ENCODE results near the gene SEC16A.
"Not testable (repeated sequence)": the region's sequence is repeated elsewhere in the genome, so short reads cannot be mapped to it uniquely, and the experiment has no call there.

The SEC16A gene

DNA sequence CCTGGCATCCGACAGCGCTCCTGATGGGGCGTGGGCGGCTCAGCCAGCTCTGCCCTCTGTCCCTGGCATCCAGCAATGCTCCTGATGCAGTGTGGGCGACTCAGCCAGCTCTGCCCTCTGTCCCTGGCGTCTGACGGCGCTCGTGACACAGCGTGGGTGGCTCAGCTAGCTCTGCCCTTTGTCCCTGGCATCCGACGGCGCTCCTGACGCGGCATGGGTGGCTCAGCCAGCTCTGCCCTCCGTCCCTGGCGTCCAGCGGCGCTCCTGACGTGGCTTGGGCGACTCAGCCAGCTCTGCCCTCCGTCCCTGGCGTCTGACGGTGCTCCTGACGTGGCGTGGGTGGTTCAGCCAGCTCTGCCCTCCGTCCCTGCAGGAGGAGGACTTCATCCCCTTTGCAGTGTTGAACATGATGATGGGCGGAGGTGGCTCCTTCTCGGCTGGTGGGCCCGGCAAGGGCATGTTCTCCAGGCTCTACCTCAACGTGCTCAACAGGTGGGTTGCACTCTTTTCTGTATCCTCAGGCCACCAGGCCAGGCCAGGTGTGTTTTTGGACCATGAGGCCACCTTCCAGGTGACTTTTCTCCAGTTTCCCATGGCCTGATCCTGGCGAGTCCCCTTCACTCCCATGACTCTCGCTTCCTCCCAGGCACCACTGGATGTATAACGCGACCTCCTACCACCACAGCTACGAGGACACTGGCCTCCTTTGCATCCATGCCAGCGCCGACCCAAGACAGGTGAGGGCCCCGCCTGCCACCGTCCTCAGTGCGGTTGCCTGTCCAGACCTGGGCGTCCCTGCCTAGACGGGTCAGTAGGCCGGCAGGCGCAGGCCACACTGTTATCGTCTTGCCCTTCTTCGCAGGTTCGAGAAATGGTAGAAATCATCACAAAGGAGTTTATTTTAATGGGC is 64.4 kb downstream of the SEC16A start:
- no peak for DNase-seq

DNA sequence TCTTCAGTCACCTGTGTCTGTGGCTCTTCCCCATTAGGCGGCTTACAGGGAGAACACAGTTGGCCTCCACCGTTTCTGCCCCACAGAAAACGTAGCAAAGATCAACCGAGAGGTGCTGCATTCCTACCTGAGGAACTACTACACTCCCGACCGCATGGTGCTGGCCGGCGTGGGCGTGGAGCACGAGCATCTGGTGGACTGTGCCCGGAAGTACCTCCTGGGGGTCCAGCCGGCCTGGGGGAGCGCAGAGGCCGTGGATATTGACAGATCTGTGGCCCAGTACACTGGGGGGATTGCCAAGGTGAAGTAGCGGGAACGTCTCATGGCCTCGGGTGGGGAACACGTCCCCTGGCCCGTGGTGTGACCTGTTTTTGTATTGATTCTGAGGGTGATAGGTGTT is 65.9 kb downstream of the SEC16A start:
- DNase-seq, result no peak

DNA sequence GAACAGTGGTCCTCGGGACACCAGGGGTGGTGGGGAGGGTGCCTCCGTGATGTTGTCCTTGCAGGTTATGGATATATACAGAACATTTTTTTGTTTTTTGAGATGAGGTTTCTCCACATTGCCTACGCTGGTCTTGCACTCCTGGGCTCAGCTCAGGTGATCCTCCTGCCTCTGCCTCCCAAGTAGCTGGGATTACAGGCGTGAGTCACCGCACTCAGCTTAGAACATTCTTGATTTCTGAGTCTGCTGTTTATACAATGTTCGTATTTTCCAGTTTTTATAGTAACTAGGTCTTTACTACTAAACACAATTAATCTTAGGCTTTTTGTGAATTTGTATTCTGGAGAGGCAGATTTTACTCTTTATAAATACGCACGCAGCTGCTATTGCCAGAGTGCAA is 66.4 kb downstream of the SEC16A start:
- DNase-seq, result no peak

DNA sequence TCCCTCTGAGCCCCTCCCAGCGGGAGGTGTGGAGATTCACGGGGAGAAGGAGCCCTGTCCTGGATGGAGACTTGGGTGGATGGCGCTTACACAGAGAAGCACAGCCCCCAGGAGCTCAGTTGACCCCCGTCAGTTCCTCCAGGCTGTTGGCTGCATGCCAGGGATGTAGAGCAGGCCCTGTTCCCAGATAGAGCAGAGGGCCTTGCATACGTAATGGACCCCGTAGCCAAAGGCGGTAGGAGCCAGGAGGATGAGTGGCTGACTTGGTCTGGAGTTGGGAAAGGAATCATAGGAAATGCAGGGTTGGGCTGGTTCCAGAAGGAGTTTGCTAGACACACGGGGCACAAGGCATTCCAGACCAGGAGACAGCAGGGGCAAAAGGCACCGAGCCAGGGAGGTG is 69.9 kb downstream of the SEC16A start:
- no peak for DNase-seq

DNA sequence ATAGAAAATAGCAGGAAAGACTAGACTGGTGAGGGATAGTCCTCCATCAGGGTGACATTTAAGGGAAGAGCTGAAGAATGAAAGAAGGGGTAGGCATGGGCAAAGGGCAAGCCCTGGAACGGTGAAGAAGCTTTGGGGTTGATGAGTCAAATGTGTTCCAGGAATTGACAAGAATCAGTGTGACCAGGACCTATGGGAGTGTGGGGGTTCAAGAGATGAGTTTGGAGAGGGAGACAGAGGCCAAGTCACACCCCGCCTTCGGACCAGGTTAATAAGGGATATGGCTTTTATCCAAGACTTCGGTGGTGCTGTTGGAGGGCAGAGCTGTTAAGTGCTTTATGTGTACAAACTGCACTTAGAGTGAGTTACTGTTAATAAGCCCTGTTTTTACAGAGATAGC is 71.5 kb downstream of the SEC16A start:
- no peak for DNase-seq

DNA sequence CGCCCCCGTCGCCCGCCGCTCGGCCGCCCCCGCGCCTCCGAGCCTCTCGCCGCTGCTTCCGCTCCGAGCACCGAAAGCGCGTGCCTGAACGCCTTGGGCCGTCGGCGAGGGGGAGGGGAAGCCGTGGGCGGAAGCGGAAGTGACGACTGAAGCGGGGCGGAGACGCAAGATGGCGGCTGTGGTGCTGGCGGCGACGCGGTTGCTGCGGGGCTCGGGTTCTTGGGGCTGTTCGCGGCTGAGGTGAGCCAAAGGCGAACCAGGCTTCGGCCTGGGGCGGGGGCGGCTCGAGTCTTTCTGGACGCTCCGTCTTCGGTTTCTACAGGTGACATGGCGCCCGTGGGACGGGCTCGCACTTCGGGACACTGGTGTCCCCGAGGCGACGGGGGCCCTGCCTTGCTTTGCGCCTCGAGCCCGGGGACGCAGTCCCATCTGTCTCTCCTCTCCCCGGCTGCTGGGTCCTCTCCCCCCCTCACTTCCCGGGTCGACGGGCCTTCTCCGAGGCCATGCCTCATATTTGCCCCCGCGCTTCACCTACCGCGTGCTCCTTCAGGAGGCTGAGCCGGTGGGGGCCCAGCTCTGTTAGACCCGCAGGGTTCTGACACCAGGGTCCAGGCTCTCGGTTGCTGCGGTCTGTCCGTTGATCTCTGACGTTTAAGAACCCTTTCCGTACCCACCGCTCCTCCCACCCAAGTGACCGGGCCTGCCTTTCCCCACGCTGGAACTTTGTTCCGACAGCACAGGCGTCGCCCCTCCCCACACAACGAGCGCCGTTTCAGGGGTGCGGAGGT is 72.1 kb downstream of the SEC16A start, which contains the start of the genes ENTR1 and PMPCA:
Gene ENTR1, minus strand, starts transcription at position 115 of the 788 bp plus-strand sequence. CDS start 217 bp downstream, outside the sequence.
Gene PMPCA, plus strand, starts transcription at position 159 of the 788 bp plus-strand sequence. Its CDS starts 11 bp downstream, at position 170.
- no peak for DNase-seq

DNA sequence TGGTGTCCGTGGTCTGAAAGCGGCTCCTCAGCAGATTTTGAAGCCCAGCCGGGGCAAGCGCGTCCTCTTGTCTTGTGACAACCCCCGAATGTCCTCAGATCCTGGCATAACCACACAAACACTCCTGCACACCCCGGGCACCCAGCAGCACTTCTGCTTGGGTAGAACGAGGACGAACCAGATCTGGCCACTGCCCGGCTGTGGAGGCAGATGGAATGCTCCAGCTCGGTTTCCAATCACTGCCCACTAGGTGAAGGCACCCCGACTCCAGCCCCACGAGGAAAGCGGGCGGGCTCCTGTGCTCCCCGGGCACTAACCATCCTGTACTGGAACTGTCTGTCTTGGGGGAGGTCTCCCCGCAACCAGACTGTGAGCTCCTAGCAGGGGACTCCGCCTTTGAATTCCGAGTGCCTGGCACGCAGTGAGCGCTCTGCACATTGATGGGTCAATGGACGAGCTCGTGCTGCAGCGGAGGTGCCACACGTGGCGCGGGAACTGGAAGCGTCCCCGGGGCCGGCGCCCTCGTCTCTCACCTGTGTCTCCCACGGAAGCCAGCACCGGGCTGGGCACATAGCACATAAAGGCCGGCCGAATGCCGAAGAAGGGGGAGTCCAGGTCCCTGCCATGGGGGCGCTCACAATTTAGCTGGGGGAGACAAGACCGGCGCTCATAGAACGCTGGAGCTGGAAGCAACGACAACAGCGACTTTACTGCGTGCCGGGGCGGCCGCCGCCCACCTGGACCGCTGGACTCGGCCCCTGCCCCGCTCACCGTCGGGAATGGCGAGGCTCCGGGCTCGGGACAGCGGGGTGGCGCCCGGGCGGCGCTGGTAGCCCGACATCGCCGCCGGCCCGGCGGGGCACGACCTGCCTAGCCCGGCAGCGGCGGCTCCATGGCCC is 73.0 kb downstream of the SEC16A start:
- no peak for DNase-seq

DNA sequence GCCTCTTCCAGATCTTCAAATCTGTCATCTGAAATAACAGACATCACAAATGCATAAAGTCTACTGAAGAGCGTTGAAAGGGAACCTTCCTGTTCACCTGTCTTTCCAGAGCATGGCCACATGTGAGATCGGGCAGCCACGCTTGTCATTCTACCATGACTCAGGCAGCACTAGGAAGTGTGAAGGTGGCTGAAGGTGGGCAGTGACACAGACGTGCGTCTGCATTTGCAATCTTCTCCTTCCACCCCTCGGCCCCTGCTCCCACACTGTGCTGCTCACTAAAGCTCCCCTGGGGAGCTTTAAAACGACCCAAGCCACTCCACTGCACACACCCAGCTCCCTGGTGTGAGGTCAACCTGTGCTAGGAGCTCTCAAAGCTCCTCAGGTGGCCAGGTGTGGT is 74.9 kb downstream of the SEC16A start:
- DNase-seq, result no peak

DNA sequence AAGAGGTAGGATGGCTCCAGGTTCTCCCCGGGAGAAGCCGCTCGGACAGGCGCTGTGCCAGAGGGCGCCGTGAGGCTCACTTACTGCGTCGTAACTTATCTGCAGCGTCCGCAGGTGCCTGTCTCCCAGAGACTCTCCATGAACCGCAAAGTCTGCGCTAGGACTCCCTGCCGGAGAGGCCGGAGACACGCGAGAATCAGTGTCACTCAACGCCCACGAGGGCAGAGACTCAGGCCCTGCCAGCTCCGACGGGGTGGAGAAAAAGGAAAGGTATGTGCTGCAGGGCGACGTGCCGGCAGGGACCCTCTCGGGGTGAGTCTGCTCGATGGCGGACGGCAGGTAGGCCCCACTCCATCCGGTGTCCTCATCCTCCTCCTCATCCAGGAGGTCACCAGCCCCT is 75.8 kb downstream of the SEC16A start:
- DNase-seq, result not testable (repeated sequence)

DNA sequence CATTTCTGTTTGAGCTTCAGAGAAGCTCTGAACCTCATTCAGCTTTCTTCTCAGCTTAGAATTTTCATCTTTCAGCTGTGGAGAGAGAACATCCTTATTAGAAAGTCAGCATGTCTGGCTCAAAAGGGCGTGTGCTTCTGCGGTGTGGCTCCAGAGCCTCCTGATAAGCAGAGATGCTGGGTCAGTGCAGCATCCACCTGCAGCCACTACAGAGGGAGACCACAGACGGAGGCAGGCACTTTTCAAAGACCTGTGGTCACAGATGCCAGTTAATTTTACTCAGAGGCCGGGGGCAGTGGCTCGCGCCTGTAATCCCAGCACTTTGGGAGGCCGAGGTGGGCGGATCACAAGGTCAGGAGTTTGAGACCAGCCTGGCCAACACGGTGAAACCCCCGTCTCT is 76.9 kb downstream of the SEC16A start:
- not testable (repeated sequence) for DNase-seq

DNA sequence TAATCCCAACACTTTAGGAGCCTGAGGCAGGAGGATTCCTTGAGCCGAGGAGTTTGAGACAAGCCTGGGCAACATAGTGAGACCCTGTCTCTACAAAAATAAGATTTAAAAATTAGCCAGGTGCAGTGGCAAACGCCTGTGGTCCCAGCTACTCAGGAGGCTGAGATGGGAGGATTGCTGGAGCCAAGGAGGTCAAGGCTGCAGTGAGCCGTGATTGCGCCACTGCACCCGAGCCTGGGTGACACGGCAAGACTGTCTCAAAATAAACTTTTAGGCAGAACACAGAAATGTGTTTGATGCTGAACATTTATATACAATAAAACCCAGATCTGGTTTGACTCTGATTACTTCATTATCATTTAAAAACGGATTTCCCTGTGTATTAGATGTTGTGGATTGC is 77.4 kb downstream of the SEC16A start:
- DNase-seq, result no peak

DNA sequence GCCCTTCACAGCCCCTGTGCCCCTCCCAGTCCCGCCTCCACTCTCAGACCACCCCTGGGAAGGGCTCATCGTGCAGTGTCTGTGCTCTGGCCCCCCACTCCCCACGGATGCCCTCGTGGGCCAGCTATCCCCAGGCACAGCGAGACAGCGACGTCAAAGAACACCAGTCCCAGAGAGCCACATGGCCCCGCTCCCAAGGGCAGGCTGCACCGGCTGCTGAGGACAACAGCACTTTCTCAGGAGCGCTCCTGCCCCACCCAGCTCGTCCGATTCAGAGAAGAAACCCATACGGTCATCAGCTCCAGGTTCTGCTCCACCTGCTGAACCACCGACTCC is 78.1 kb downstream of the SEC16A start:
- DNase-seq, result no peak

DNA sequence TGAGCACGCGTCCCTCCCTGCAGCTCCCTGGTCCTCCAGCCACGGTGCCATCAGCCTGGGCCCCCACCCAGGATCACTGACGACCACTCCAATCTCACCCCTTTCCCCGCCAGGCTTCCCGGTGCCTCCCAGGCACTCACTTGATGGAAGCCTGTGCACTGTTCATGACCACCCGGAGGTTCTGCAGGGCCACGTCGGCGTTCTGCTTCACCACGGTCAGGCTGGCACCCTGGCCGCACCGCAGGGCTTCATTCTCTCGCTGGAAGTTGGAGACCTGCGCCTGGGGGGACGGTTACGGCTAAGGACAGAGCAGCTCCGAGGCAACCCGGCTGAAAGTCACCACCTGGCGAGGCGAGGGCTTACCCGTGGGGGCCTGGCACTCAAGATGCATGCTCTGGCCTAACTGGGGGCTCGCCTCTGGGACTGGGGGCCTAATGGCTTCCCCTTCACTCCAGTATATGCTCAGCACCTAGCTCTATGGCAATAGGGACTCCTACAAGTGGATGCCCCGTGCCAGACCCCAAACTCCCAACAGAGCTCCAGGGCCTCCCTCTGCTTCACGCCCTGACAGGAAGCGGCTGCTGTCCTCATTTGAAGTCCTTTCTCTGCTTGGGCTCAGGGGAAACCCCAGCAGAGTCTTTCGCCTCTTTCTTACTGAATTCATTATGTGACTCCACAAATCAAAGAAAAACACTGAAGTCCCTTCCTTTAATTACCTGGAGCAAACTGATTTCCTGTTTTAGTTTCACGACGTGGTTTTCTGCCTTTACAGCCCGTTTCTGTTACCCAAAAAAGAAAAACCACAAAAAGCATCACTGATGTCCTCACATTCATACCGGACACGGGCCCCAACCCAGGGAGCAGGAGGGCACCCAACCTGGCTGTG is 78.7 kb downstream of the SEC16A start:
- no peak for DNase-seq

DNA sequence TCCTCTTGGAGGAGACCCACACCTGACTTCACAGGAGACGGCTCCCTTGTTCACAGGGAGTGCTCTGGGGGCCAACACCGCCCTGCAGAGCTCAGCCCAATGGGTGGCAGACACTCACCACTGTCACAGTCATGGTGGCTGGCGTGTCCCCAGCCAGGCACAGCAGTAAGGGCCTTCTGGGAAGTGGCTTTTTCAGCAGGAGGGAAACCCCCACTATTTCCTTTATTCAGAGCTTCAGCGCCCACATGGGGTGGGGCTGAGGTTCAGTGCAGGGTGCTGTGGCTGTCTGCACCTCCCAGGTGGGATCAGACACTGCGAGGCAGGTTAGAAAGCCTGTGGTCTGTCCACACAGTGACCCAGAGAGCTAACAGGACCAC is 79.3 kb downstream of the SEC16A start:
- DNase-seq, result no peak

DNA sequence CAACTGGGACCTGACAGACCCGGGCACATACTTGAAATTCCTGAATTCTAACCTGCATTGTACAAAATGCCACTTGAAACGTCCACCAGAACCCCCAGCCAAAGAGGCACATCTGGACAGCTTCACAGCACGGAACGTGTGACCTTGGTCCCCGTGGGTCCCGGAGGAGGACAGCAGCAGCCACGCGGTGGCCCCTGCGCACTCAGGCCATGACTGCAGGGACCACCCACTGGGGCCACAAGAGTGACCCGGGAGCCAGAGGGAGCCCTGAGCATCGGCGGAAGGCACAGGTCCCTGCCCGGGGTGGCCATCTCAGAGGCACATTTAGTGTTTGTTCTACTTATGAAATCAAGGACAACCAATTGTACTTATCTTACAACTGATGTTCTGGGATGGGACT is 80.8 kb downstream of the SEC16A start:
- no peak for DNase-seq

DNA sequence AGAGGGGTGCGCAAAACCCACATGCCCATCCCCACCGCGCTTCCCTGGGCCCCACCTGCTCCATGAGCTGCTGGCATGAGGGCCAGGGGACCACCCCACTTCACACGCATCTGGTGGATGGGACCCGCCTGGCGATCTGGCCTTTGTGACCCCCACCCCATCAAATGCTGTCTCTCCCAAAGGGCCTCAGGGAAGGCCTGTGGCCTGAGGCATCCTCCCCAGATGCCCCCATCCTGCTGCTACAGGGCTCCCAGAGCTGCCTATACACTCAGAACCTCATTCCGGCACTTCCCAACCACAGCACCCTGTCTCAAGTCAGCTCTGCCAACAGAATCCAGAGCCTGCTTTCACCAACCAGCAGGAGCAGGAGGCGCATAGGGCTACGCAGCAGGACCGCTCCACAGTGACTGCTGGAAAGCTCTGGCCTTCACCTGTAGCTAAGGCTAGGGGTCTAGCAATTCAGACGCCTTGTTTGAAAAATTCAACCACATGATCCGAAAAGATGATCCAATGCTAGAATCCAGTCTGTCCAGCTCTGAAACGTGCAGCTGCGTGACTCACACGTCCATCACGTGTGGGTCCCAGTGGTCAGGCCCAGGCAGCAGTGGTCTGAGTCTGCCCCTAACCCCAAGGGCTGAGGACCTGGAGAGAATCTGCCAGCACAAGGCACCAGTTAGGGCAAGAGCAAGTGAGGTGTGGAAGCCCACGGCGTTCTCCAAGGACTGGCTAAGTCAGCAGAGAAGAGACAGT is 81.5 kb downstream of the SEC16A start:
- DNase-seq, result no peak

DNA sequence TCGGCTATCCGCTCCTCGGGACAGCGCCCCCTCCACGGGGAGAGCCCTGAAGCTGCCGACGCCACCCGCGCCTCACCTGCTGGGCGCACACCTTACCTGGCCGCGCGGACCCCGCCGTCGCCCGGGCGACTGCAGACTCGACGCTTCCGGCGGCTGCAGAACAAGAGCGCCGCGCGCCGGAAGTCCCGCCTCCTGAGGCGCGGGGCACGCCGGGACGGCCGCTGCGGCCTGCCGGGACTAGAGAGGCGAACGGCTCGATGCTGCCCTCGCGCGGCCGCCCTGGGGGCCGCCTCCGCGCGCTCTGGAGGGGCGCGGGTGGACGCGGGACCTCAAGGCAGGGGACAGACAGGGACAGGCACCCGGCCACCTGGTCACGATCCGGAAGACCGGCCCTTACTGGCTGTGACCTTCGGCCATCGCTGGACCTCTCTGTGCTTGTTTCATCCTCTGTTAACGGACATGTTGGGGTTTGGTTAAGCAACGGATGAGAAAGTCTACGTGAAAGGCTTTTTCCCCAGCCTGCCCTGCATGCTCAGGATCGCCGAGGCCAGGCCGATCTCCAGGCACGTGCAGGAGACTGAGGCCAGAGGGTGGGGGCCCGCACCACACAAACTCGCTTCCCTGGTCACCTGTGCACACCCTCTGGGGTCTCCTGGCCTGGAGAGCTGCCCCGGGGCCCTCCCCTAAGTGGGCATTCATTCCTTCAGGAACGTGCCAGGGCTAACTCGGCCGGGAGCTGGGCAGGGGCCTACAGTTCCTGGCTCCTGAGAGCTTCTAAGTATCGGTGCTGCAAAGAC is 82.6 kb downstream of the SEC16A start, which contains the start of gene SNAPC4:
Gene SNAPC4, minus strand, starts transcription at position 133 of the 797 bp plus-strand sequence. CDS start 1,742 bp downstream, outside the sequence.
- peak; percentile 45 for DNase-seq

DNA sequence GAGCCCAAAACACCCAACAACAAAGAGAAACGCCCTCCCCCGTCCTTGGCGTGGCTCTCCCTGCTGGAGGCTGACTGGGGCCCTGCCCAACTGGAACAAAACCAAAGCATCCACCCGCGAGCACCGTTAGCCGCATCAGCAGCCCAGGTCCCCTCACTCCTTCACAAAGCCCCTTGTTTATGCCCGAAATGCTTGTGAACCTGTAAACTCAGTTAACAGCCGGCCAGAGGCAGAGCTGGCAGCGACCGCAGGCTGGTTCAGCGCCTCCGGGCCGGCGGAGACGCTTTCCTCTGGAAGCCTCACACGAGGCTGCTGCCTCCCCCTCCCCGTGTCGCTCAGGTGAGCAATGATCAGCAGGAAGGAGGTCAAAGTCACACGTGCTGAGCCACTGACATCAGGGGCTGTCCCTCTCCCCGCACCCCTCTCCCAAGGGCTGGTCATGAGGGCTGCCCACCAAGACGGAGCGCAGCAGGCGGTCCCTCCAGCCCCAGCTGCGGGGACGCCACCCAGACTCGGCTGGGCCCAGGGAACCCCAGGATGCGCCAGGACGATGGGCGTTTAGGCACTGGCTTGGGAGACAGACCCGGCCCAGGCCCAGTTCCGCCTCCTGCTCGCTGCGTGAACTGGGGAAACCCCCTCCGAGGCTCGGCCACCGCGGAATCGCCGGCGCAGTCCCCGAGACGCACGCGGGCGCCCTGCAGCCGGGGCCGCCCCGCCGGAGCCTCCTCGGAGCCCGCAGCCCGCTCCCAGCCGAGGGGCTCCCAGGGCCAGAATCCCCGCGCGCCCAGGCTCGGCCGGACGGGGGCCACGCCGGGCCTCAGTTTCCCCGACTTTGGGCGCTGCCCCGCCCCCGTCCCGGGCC is 83.4 kb downstream of the SEC16A start:
- no peak for DNase-seq

DNA sequence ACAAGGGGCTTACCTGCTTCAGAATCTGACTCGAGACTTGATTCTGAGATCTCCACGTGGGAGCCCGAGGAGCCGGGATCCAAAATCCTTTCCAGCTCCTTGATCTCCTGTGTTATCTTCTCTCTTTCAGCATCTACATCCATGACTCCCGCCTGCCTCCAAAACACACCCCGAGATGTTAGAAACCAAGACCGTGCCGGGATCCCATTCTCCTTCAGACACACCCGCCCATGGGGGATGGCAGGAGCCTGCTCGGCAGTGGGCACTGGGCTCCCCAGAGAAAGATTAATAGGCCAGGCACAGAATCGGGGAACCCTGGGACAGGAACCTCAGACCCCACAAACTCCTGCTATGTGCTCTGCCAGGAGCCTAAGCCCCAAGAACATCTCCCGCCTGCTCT is 84.6 kb downstream of the SEC16A start:
- DNase-seq, result no peak
